Measurements from ENCODE around the gene FRMD8. TPM values are rescaled to one million over a fixed set of nuclear protein-coding genes. Genes with fewer than 3 reads are reported as not detected.

Gene FRMD8
- total RNA-seq, 6 experiments from 2014 or later, result 7.7 to 17.1 (median 14.3) TPM

GRCh38 chr11:65423516-65424204 is 37.2 kb downstream of the FRMD8 start:
- TF ChIP-seq CTCF (IDR thresholded peaks at IDR 0.05) (no peak), POLR2A (IDR thresholded peaks at IDR 0.05) (no peak)
- 0% methylated on average over 14 of the region's 19 CpGs for WGBS (ENCODE audit: insufficient coverage, low coverage, low lambda C conversion rate, missing lambda C conversion rate)
- peak overlapping the region; percentile 68 to 87 (median 77) for H3K4me3 ChIP-seq
- peaks cover 0 to 13% (median 6%) of the 10 kb centered on the region in 4 donors for H3K36me3 ChIP-seq
- ATAC-seq (no peak), DNase-seq (peak; percentile 37 to 64 (median 63))
- H3K27me3 ChIP-seq, result no peaks in the 10 kb centered on the region
- intact Hi-C loops (cut with DNase I), result loop anchor here in 1 of 2 donors (5.0 kb wide), 1 partner anchor 74 kb away; the partner anchor contains the start of gene MALAT1
- H3K9me3 ChIP-seq, result no peaks in the 10 kb centered on the region
- H3K4me1 ChIP-seq, result peaks cover 0 to 20% (median 8%) of the 10 kb centered on the region in 4 donors
- peak overlapping the region; percentile 97 to 100 (median 100) for H3K27ac ChIP-seq

- TF ChIP-seq CTCF (IDR thresholded peaks at IDR 0.05) (no peak), POLR2A (IDR thresholded peaks at IDR 0.05) (peak; percentile 49)
- H3K4me1 ChIP-seq, result peaks cover 0 to 15% (median 7%) of the 10 kb centered on the region in 4 donors
- intact Hi-C loops (cut with DNase I), result loop anchor here in 1 of 2 donors (5.0 kb wide), 1 partner anchor 73 kb away; the partner anchor contains the start of gene MALAT1
- H3K27ac ChIP-seq, result peak overlapping the region; percentile 97 to 100 (median 100)
- H3K36me3 ChIP-seq, result peaks cover 0 to 16% (median 6%) of the 10 kb centered on the region in 4 donors
- ATAC-seq (no peak), DNase-seq (peak; percentile 63 to 76 (median 75))
- H3K27me3 ChIP-seq, result no peaks in the 10 kb centered on the region
- 0% methylated on average over 15 of the region's 18 CpGs for WGBS (ENCODE audit: insufficient coverage, low coverage, low lambda C conversion rate, missing lambda C conversion rate)
- no peaks in the 10 kb centered on the region for H3K9me3 ChIP-seq
- H3K4me3 ChIP-seq, result peak overlapping the region; percentile 68 to 87 (median 77)
These were observed 38.0 kb downstream of the FRMD8 start for GRCh38 chr11:65424205-65425104.

- WGBS (ENCODE audit: insufficient coverage, low coverage, low lambda C conversion rate, missing lambda C conversion rate), result under 1% methylated on average over 9 of the region's 9 CpGs
- Histone ChIP-seq H3K4me1 (peaks cover 0 to 7% (median 6%) of the 10 kb centered on the region in 4 donors), H3K27ac (peak overlapping the region; percentile 97 to 100 (median 100)), H3K9me3 (no peaks in the 10 kb centered on the region), H3K27me3 (no peaks in the 10 kb centered on the region), H3K4me3 (peak overlapping the region; percentile 68 to 87 (median 77)), H3K36me3 (peaks cover 0 to 16% (median 6%) of the 10 kb centered on the region in 4 donors)
- intact Hi-C loops (cut with DNase I), result no loop called here
- ATAC-seq, result no peak
- peak; percentile 39 to 56 (median 56) for DNase-seq
- TF ChIP-seq CTCF (IDR thresholded peaks at IDR 0.05) (peak in 1 of 4 donors; percentile 21), POLR2A (IDR thresholded peaks at IDR 0.05) (peak; percentile 53)
These were observed 38.9 kb downstream of the FRMD8 start for GRCh38 chr11:65425105-65425970.
